HG03354 (cell line): ENCODE results near the gene DNAJB11.

Source experiments
- ATAC-seq: cut with Tn5 transposase; IDR thresholded peaks from one replicate; pipeline ENCODE4 v1.9.1; 2021; ENCODE audit warnings: mild to moderate bottlenecking; ENCODE audit not compliant: unreplicated experiment, poor library complexity, severe bottlenecking

DNAJB11 gene

DNA sequence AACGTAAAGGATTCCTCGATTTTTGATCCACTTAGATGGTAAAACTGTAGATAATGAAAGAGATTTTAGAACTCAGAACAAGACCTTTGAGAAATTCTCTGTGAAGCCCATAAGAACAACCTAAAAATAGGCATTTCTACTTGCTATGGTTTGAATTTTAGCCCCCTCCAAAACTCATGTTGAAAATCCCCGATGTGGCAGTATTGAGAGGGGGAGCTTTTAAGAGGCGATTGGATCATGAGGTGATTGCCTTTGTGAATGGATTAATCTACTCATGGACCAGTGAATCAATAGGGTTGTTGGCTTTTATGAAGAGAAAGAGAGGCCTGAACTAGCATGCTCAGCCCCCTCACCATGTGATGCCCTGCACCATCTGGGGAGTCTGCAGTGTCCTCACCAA lies 22.2 kb downstream of the DNAJB11 start:
- no peak for ATAC-seq

GRCh38 chr3:186593862-186594261 lies 23.3 kb downstream of the DNAJB11 start:
- ATAC-seq = no peak

- ATAC-seq = no peak
These were observed 24.1 kb downstream of the DNAJB11 start for GRCh38 chr3:186594591-186595113.

GRCh38 chr3:186596568-186597287 lies 26.2 kb downstream of the DNAJB11 start:
- ATAC-seq = no peak

- no peak for ATAC-seq
These were observed 27.7 kb downstream of the DNAJB11 start for GRCh38 chr3:186598108-186598784.

GRCh38 chr3:186598794-186599141 lies 28.2 kb downstream of the DNAJB11 start:
- no peak for ATAC-seq

- no peak for ATAC-seq
These were observed 28.7 kb downstream of the DNAJB11 start for GRCh38 chr3:186599142-186599784.

DNA sequence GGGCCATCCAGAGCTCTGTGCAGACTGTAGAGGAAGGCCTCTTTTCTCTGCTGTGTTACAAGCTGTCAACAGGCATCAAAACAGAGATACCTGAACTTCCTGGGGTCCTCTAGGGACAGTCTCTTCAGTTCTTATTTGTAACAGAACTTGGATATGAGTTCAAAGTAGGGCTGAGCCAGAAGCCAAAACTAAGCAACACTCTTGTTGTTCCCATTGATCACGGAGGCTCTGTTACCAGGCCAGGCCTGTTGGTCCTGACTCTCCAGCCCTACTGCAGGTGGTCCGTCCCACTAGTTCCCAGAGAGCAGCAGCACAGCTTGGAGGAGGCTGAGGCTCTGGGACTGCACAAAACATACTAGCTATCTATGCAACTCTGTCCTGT lies 29.3 kb downstream of the DNAJB11 start:
- no peak for ATAC-seq

GRCh38 chr3:186600896-186601295 lies 30.4 kb downstream of the DNAJB11 start:
- ATAC-seq = no peak

DNA sequence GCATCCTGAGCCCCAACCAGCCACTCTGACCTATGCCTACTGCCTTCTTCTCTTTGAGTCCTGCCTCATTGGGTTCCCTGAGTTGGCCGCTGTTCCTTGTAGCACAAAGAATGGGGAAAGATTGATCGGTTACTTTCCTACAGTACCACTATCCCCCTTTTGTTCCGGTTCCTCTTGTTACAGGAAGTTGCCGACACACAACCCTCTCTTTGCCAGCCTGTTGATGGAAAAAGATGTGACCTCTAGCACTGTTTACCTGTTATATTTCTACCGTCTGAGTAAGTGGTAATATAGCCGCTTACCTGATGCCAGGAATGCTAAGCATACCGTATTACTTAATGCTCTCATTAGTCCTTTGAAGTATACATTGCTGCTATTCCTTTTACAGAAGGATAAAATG lies 32.6 kb downstream of the DNAJB11 start:
- ATAC-seq = no peak

- no peak for ATAC-seq
These were observed 34.6 kb downstream of the DNAJB11 start for GRCh38 chr3:186605078-186605477.

GRCh38 chr3:186605561-186606545 lies 35.3 kb downstream of the DNAJB11 start:
- ATAC-seq = no peak

- ATAC-seq = no peak
These were observed 38.2 kb downstream of the DNAJB11 start for GRCh38 chr3:186608624-186609215.

GRCh38 chr3:186609247-186609868 lies 38.8 kb downstream of the DNAJB11 start:
- ATAC-seq = no peak

DNA sequence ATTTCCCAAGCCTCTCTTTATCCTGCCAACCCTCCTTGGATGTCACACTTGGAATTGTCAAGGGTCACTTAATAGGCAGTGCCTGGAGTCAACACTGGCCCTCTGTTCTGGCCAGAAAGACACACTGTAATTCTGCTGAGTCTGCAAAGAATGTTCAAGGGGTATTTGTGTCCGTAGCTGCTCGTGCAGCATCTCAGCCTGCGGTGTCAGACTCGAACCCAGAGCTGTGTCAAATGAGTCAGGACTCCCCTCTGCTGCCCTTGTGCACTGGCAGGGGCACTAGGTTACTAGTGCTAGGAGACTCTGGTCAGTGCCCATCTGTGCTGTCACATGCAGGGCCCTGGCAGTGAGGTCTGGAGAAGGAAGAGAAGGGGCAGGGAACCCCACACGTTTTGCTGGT lies 41.5 kb downstream of the DNAJB11 start:
- ATAC-seq = no peak

- no peak for ATAC-seq
These were observed 42.5 kb downstream of the DNAJB11 start, which contains the start of gene AHSG for GRCh38 chr3:186612721-186613636. Gene AHSG, plus strand, starts transcription at chr3:186613060. Its CDS starts 82 bp downstream, at chr3:186613142.

GRCh38 chr3:186613637-186614265 lies 43.2 kb downstream of the DNAJB11 start:
- ATAC-seq = no peak

DNA sequence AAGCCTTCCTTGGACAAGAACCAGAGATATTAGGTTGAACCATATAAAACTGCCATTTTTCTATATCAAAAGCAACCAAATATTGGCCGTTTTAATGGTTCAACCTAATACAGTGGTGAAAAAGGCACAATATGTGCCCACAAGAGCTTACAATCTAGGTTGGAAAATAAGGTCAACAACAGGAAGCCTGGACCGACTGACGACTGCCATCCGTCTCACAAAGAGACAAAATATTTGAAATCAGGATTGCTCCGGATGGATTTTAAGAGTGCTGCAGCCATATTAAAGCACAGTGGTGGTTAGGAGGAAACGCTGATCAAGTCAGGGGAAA lies 43.7 kb downstream of the DNAJB11 start:
- no peak for ATAC-seq
